Hematopoietic multipotent progenitor cell treated with erythropoietin and hydrocortisone succinate and interleukin-3 and kit ligand, for 6 days (in vitro differentiated cells): Measurements from ENCODE around the gene SPACA6.
A peak's percentile ranks its signal among the peaks of the same experiment; 100 is the strongest.
"Not testable (repeated sequence)": the region's sequence is repeated elsewhere in the genome, so short reads cannot be mapped to it uniquely, and the experiment has no call there.

ENCODE experiments used
- DNase-seq: peaks from one replicate; pipeline ENCODE4 v3.0.0-alpha.2; 2015

The SPACA6 gene

GRCh38 chr19:51693260-51693659, at the start of gene SPACA6:
Gene SPACA6, plus strand, starts transcription at chr19:51693330. Its CDS starts 197 bp downstream, at chr19:51693527.
- no peak for DNase-seq

DNA sequence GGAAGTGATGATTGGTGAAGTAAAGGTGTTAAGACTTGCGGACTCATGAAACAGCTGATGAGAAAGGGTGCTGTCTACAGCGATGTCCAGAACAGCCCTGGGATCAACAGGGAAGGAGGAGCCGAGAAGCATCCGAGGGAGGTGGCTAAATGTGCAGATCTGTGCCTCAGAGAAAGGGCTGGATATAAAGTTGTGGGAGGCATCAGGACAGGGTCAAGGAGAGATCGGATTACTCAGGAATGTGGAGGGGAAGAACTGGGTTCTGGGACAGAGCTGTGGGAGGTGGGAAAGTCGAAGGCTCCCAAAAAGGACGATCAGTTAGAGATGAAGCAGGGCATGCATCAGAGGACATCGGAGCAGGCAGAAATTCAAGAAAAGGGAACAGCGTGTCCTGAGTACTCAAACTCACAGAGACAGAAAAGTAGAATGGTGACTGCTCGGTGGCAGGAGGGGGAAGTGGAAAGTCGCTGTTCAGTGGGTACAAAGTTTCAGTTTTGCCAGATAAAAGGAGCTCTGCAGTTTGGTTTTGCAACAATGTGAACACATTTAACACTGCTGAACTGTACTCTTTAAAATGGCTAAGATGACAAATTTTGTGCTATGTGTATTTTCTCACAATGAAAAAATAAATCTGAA, 48.4 kb upstream of the SPACA6 start:
- peak; percentile 47 for DNase-seq

DNA sequence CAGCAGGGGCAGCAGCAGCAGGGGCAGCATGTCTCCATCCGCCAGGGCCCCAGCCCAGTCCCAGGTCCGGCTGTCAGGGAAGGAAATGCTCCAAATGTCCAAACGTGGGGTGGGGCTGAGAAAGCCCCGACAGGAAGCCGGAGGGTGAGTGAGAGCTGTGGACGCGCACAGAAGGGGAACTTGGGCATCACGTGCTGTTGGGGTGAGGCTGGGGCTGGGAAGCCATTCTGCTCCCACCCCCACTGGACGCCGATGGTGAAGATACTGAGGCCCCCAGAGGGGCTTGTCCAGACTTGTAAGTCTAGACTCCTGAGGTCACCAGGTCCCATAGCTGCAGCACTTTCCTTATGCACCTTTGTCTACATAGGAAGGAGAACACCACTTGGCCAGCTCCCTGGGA, 46.4 kb upstream of the SPACA6 start, which contains the start of gene SIGLEC14:
Gene SIGLEC14 (minus strand): TSS at position 96 of the 400 bp plus-strand sequence. CDS start 66 bp downstream, at position 30.
- not testable (repeated sequence) for DNase-seq

DNA sequence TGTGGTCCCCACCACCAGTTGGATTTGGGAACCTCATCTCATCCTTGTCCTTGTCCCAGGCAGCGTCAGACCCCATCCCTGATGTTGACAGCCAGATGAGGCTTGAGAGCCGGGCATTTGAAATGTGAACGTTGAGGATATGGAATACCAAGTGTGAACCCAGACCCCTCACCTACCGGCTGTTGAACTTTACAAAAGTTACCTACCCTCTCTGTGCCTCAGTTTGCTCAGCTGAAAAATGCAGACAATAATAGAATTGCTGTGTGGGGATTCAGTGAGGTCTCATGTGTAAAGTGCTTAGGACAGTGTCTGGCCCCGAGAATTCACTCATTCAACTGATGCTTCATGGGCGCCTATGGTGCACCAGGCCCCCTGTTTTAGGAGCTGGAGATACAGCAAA, 45.8 kb upstream of the SPACA6 start:
- DNase-seq, result no peak

- DNase-seq, result peak; percentile 48
Observed at GRCh38 chr19:51651216-51651846, 41.8 kb upstream of the SPACA6 start.

DNA sequence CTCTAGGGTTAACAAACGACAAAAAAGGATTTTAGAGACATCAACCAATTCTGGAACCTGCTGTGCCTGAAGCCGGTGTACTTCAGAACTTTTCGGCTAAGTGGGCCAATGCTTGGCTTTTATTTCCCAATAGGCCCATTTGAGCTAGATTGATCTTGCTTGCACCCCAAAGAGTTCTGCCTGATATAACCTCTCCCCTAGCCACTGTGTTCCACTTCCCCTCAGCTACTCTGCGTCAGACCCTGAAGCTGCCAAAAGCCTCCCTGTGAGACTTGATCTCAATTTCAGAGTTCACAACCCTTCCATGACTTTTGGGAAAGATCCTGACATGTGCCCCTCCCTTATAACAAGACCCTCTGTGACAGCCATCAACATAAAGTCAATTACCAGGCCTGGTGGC, 40.9 kb upstream of the SPACA6 start:
- DNase-seq, result no peak

- DNase-seq, result no peak
Observed at GRCh38 chr19:51653162-51653561, 40.0 kb upstream of the SPACA6 start.

- no peak for DNase-seq
Observed at GRCh38 chr19:51654783-51655182, 38.3 kb upstream of the SPACA6 start.

DNA sequence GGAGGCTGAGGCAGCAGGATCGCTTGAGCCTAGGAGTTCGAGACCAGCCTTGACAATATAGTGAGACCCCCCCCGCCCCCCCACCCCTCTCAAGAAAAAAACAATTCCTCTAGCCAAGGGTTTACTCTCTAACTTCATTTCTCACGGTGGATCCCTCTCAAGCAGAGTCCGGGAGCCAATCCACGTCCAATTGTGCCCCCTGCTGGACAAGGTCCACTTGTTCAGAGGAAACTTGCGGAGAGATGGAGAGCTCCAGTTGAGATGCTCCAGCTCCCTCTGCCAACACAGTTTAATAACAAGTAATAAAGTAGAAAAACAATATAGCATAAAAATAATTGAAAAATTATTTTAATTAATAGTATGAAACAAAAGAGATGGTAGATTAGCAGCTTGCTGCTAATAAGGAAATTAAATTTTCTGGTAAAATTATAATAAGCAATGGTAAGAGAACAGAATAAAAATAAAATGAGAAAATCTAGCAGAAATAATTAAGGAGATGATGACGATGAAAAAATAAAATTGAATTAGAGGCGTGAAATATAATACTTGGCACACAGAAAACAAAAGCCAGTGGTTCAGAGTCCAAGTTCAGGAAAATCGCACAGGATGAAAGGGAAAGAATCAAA, 32.0 kb upstream of the SPACA6 start:
- DNase-seq, result peak; percentile 94

DNA sequence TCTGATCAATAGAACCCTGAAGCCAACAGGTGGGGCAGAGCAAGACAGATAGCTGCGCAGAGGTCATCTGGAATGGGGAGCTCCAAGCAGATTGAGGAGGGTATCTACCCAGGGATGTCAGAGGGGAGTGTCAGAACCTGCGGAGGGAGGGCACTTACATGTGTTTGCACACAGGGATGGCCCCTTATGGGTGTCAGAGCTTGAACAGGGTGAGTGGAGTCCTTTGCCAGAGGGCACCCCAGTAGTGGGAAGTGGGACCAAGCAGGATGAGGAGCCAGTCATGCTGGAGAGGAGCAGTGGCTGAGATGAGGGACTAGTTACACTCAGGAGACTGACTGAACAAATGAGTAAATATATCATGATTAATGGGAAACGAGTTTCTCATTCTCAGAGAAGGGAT, 29.5 kb upstream of the SPACA6 start:
- no peak for DNase-seq

- no peak for DNase-seq
Observed at GRCh38 chr19:51664131-51664530, 29.0 kb upstream of the SPACA6 start.

DNA sequence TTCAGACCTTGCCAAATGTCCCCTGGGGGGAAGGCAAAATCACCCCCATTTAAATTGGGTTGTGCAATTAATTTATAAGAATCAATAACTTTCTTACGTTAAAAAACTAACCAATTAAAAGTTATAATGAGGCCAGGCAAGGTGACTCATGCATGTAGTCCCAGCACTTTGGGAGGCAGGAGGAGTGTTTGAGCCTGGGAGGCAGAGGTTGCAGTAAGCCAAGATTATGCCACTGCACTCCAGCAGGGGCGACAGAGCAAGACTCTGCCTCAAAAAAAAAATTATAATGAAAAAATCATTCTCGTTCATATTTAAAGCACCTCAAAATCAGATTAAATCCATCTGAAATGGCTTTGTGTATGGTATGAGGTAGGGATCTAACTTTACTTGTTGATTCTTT, 28.1 kb upstream of the SPACA6 start:
- DNase-seq, result no peak

DNA sequence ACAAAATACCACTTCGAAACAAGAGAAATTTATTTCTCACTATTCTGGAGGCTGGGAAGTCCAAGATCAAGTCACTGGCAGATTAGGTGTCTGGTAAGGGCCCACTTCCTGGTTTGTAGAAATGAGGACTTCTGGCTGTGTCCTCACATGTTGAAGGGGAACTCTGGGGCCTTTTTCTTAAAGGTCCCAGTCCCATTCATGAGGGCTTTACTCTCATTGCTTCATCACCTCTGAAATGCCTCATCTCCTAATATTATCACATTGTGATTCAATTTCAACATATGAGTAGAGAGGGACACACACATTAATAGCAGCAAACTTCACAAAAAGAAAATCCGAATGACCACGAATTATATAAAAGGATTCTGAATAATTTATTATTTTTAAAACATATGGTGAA, 24.9 kb upstream of the SPACA6 start:
- DNase-seq, result no peak

DNA sequence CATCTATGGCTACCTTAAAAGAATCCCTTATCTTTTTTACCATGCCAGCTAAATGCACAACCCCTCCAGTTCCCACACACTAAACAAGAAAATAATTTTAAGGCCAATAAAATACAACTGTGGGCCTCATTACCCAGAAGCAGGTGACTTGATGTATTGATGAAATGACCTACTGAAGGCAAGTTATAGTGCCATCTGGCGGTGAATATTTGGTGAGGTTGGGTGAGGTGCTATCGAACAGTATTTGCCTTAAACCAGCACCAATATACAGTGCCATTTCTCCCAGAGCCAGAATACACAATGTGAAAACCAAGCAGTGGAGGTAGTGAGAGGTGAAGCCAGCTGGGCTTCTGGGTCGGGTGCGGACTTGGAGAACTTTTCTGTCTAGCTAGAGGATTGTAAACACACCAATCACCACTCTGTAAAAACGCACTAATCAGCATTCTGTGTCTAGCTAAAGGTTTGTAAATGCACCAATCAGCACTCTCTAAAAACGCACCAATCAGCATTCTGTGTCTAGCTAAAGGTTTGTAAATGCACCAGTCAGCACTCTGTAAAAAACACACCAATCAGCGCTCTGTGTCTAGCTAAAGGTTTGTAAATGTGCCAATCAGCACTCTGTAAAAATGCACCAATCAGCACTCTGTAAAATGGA, 17.1 kb upstream of the SPACA6 start:
- DNase-seq, result peak; percentile 60

GRCh38 chr19:51676566-51677083, 16.5 kb upstream of the SPACA6 start:
- DNase-seq, result no peak

DNA sequence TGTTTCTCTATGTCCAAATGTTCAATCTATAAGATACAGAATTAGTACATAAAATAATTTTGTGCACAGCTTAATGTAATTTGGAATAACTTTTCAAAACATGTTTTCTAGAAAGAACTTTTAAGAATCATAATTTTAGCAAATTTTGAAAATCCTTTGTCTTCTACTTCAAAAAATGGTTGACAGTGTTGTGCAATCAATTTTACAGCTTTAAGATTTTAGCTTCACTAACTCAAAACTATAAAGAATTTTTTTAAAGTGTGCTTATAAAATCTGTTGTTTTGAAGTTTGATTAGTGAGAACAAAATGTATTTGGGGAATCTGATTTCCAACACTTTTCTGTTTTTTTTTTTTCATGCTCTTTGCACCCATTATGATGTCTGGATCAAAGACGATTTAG, 12.7 kb upstream of the SPACA6 start:
- no peak for DNase-seq

DNA sequence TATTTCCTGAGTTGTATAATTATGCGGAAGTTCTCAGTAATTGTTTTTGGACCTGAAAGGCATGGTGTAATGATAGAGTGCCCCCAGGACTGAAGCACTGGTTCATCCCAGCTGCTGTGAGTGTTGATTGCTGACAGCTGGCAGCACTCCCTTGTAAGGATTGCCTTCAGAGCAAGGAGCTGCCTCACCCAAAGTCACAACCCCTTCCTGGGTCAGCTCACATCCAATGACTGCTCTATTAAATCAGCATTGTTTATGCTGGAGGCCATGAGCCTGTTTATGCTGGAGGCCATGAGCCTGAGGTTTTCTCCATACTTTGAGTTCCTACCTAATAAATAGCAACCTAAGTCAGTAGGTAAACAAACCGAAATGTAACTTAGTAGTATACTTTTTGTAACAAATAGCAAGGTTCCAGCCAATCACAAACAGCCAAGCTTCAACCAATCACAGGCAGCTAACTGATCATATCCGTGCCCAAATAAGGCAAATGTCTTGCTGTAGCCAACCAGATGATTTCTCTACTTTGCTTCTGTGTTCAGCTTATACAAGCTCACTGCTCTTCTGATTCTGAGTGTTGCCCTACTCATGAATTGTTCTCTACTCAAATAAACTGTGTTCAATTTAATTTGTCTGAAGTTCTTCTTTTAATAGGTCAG, 11.7 kb upstream of the SPACA6 start:
- DNase-seq, result no peak

GRCh38 chr19:51686171-51686570, 7.0 kb upstream of the SPACA6 start:
- DNase-seq, result no peak

DNA sequence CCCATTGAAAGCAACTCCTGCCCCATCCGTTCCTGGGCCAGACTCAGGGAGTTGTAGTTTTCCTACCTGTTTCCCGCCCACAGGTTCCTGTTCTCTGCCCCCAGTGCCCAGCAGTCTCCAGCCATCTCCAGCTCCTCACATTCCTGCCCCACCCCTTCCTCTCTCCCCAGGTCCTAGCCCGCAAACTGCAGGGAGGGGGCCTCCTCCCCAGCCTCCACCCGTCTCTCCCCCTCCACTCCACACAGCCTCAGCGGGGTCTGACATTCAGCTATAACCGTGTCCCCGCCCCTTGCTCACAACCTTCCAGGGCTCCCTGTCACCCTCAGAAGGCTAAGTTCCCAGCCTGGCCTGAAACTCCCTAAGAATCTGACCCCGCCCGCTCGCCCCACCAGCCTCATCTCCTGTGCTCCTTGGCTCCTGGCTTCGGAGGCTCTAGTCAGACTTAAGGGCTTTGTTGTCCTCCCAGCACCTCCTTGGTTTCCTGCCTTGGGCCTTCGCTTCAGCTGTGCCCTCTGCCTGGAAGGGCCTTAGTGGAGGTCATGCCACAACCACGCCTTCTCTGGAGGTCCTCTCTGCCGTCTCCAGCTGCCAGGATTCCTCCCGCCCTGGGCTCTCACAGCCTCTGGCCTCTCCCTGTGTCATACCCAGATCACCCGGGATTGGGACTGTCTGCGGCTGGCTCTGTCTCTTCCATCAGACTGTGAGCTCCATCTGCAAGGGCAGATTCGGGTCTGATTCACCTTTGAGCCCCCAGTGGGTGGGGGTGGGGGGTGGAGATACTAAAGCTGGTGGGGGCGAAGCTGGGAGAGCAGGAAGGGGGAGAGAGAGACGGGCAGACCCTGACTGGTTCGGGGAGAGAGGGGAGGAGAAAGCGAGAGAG, 5.1 kb upstream of the SPACA6 start:
- no peak for DNase-seq

- DNase-seq, result no peak
Observed at GRCh38 chr19:51688671-51689571, 4.2 kb upstream of the SPACA6 start.
